HepG2 (cell line): Measurements from ENCODE around the gene IGF2. TPM values are rescaled to one million over a fixed set of nuclear protein-coding genes. Genes with fewer than 3 reads are reported as not detected.

ENCODE experiments used
- AGO2 ChIP-seq: fragments of 200-400 bp; formaldehyde crosslinking; optimal IDR thresholded peaks from 2 replicates; pipeline ENCODE3; 2017; ENCODE audit warnings: mild to moderate bottlenecking, low read depth, low read length, moderate library complexity
- BCL3 ChIP-seq: sonication (generic); formaldehyde crosslinking; IDR thresholded peaks from 2 replicates; pipeline ENCODE4 v1.5.1; 2020; ENCODE audit warnings: mild to moderate bottlenecking, missing genetic modification reagents, moderate library complexity
- BORCS8-MEF2B ChIP-seq: sonication (generic); formaldehyde crosslinking; IDR thresholded peaks from 2 replicates; pipeline ENCODE4 v1.8.0; 2022; ENCODE audit warnings: mild to moderate bottlenecking, missing genetic modification reagents
- DNMT3B ChIP-seq: conservative IDR thresholded peaks from 2 replicates; pipeline ENCODE4 v1.6.1; 2016; ENCODE audit warnings: missing biosample characterization, control low read depth
- EHMT2 ChIP-seq: fragments of 200-600 bp; sonication (generic); IDR thresholded peaks from 2 replicates; pipeline ENCODE4 v1.7.0; 2017; ENCODE audit warnings: antibody characterized with exemption, low read depth, low read length, borderline replicate concordance
- FLYWCH1 ChIP-seq: sonication (generic); formaldehyde crosslinking; IDR thresholded peaks from 2 replicates; pipeline ENCODE4 v1.8.1; 2023; ENCODE audit warnings: mild to moderate bottlenecking, missing genetic modification reagents
- HES4 ChIP-seq: sonication (generic); formaldehyde crosslinking; IDR thresholded peaks from 2 replicates; pipeline ENCODE4 v1.9.0; 2021; ENCODE audit warnings: mild to moderate bottlenecking, missing genetic modification reagents, borderline replicate concordance
- HMGA1 ChIP-seq: sonication (generic); formaldehyde crosslinking; conservative IDR thresholded peaks from 2 replicates; pipeline ENCODE4 v1.4.0; 2020; ENCODE audit warnings: missing genetic modification reagents
- HNRNPK ChIP-seq: fragments of 200-400 bp; formaldehyde crosslinking; IDR thresholded peaks from 2 replicates; pipeline ENCODE4 v1.6.1; 2018; ENCODE audit warnings: low read length, low read depth, moderate library complexity, mild to moderate bottlenecking; ENCODE audit not compliant: poor library complexity, severe bottlenecking
- HOXA9 ChIP-seq: sonication (generic); formaldehyde crosslinking; IDR thresholded peaks from 2 replicates; pipeline ENCODE4 v1.8.1; 2022; ENCODE audit warnings: missing genetic modification reagents, mild to moderate bottlenecking, moderate library complexity, borderline replicate concordance
- NR2F2 ChIP-seq: IDR thresholded peaks from 2 replicates; pipeline ENCODE4 v1.6.1; 2012; ENCODE audit warnings: low read depth, inconsistent platforms, borderline replicate concordance
- PHF20 ChIP-seq: sonication (generic); formaldehyde crosslinking; IDR thresholded peaks from 2 replicates; pipeline ENCODE4 v1.5.0; 2020; ENCODE audit warnings: mild to moderate bottlenecking, missing genetic modification reagents
- REXO4 ChIP-seq: sonication (generic); formaldehyde crosslinking; IDR thresholded peaks from 2 replicates; pipeline ENCODE4 v1.8.0; 2022; ENCODE audit warnings: missing genetic modification reagents, mild to moderate bottlenecking, borderline replicate concordance
- ZC3H13 ChIP-seq: sonication (generic); formaldehyde crosslinking; IDR thresholded peaks from 2 replicates; pipeline ENCODE4 v1.8.1; 2023; ENCODE audit warnings: mild to moderate bottlenecking, missing genetic modification reagents, moderate library complexity
- ZC3H4 ChIP-seq: sonication (generic); formaldehyde crosslinking; IDR thresholded peaks from 2 replicates; pipeline ENCODE4 v1.4.0; 2020; ENCODE audit warnings: missing genetic modification reagents, borderline replicate concordance
- ZMYM3 ChIP-seq: sonication (generic); formaldehyde crosslinking; IDR thresholded peaks from 2 replicates; pipeline ENCODE4 v1.5.1; 2020; ENCODE audit warnings: mild to moderate bottlenecking, missing genetic modification reagents
- ZNF160 ChIP-seq: sonication (generic); formaldehyde crosslinking; IDR thresholded peaks from 2 replicates; pipeline ENCODE4 v1.8.0; 2022; ENCODE audit warnings: mild to moderate bottlenecking, inconsistent platforms, missing genetic modification reagents
- ZNF251 ChIP-seq: sonication (generic); formaldehyde crosslinking; IDR thresholded peaks from 2 replicates; pipeline ENCODE4 v1.9.0; 2021; ENCODE audit warnings: mild to moderate bottlenecking, missing genetic modification reagents
- ZNF292 ChIP-seq: sonication (generic); formaldehyde crosslinking; IDR thresholded peaks from 2 replicates; pipeline ENCODE4 v1.8.1; 2022; ENCODE audit warnings: mild to moderate bottlenecking, low read depth, missing genetic modification reagents, borderline replicate concordance
- ZNF441 ChIP-seq: sonication (generic); formaldehyde crosslinking; IDR thresholded peaks from 2 replicates; pipeline ENCODE4 v1.7.0; 2021; ENCODE audit warnings: missing genetic modification reagents, borderline replicate concordance
- ZNF614 ChIP-seq: IDR thresholded peaks from 2 replicates; pipeline ENCODE4 v1.6.1; 2018; ENCODE audit warnings: missing biosample characterization, missing genetic modification reagents, inconsistent platforms, borderline replicate concordance
- ZNF670 ChIP-seq: sonication (generic); formaldehyde crosslinking; IDR thresholded peaks from 2 replicates; pipeline ENCODE4 v1.8.0; 2022; ENCODE audit warnings: mild to moderate bottlenecking, missing genetic modification reagents, borderline replicate concordance
- ZNF672 ChIP-seq: sonication (generic); formaldehyde crosslinking; IDR thresholded peaks from 2 replicates; pipeline ENCODE4 v1.8.1; 2022; ENCODE audit warnings: missing genetic modification reagents
- ZNF713 ChIP-seq: sonication (generic); formaldehyde crosslinking; IDR thresholded peaks from 2 replicates; pipeline ENCODE4 v1.4.0; 2020; ENCODE audit warnings: mild to moderate bottlenecking, missing genetic modification reagents
- polyA plus RNA-seq, 8 experiments: library from polyadenylated mRNA; depleted of rRNA in 3 of 8; stranded (reverse) in 7 of 8; unstranded in 1 of 8; fragments of >200 nt; fragmentation: Illumina TruSeq in 4 of 8; extraction: Trizol in 4 of 8; gene quantifications; 2 replicates each; pipeline versions ENCODE4 v1.2.1 to v1.2.3, GENCODE V29; 2011 to 2016; ENCODE audit warnings: low read depth in 4 of 8, missing spikeins in 1 of 8, mixed read lengths in 1 of 8; ENCODE audit not compliant: insufficient read depth in 1 of 8
- total RNA-seq, 5 experiments: library from RNA; depleted of rRNA; stranded (reverse); fragments of >200 nt; fragmentation: Illumina TruSeq; extraction: Trizol; gene quantifications; 2 replicates each; pipeline ENCODE4 v1.2.3, GENCODE V29; 2016; ENCODE audit warnings: low read depth in 1 of 5
- TF ChIP-seq, protein P1 (sequence below): sonication (generic); formaldehyde crosslinking; IDR thresholded peaks from 2 replicates; pipeline ENCODE4 v1.8.0; 2022; ENCODE audit warnings: mild to moderate bottlenecking, missing genetic modification reagents, moderate library complexity
- TF ChIP-seq, protein P2 (sequence below): sonication (generic); formaldehyde crosslinking; IDR thresholded peaks from 2 replicates; pipeline ENCODE4 v1.5.1; 2020; ENCODE audit warnings: missing genetic modification reagents, mild to moderate bottlenecking, borderline replicate concordance
- TF ChIP-seq, protein P3 (sequence below): sonication (generic); formaldehyde crosslinking; IDR thresholded peaks from 2 replicates; pipeline ENCODE4 v1.4.0; 2020; ENCODE audit warnings: mild to moderate bottlenecking, low read depth, missing genetic modification reagents

Gene IGF2
- total and polyA plus RNA-seq, 2 of the 13 experiments (the other 11 are each of a cell fraction or from before 2014, with no cell fraction given): 79.1 to 254 TPM

- TF ChIP-seq ZNF292 (CRISPR knock-in tag) (no peak), BCL3 (no peak), ZNF441 (no peak; the same call in 1 of the 2 replicates), AGO2 (peak; percentile 15), EHMT2 (no peak), PHF20 (CRISPR knock-in tag) (no peak), ZNF670 (CRISPR knock-in tag) (peak; percentile 73; the same call in 1 of the 2 replicates), ZNF251 (CRISPR knock-in tag) (no peak), ZC3H13 (CRISPR knock-in tag) (peak; percentile 21; the same call in 1 of the 2 replicates), BORCS8-MEF2B (peak; percentile 42; the same call in 1 of the 2 replicates), ZNF160 (no peak; the same call in 1 of the 2 replicates), REXO4 (no peak), ZNF672 (CRISPR knock-in tag) (no peak), ZNF614 (CRISPR knock-in tag) (no peak), NR2F2 (no peak), HNRNPK (peak; percentile 81), HES4 (no peak), ZC3H4 (CRISPR knock-in tag) (no peak), FLYWCH1 (CRISPR knock-in tag) (peak; percentile 49; the same call in 1 of the 2 replicates), ZNF713 (no peak), ZMYM3 (no peak), DNMT3B (no peak), HOXA9 (CRISPR knock-in tag) (0 out of 2 replicates have a peak, but pooled peaks have one; percentile 6), HMGA1 (CRISPR knock-in tag) (no peak)
- TF ChIP-seq, protein P1, sequence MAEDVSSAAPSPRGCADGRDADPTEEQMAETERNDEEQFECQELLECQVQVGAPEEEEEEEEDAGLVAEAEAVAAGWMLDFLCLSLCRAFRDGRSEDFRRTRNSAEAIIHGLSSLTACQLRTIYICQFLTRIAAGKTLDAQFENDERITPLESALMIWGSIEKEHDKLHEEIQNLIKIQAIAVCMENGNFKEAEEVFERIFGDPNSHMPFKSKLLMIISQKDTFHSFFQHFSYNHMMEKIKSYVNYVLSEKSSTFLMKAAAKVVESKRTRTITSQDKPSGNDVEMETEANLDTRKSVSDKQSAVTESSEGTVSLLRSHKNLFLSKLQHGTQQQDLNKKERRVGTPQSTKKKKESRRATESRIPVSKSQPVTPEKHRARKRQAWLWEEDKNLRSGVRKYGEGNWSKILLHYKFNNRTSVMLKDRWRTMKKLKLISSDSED: 0 out of 2 replicates have a peak, but pooled peaks have one; percentile 69
- TF ChIP-seq, protein P2, sequence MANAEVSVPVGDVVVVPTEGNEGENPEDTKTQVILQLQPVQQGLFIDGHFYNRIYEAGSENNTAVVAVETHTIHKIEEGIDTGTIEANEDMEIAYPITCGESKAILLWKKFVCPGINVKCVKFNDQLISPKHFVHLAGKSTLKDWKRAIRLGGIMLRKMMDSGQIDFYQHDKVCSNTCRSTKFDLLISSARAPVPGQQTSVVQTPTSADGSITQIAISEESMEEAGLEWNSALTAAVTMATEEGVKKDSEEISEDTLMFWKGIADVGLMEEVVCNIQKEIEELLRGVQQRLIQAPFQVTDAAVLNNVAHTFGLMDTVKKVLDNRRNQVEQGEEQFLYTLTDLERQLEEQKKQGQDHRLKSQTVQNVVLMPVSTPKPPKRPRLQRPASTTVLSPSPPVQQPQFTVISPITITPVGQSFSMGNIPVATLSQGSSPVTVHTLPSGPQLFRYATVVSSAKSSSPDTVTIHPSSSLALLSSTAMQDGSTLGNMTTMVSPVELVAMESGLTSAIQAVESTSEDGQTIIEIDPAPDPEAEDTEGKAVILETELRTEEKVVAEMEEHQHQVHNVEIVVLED (CRISPR knock-in tag): no peak
- TF ChIP-seq, protein P3, sequence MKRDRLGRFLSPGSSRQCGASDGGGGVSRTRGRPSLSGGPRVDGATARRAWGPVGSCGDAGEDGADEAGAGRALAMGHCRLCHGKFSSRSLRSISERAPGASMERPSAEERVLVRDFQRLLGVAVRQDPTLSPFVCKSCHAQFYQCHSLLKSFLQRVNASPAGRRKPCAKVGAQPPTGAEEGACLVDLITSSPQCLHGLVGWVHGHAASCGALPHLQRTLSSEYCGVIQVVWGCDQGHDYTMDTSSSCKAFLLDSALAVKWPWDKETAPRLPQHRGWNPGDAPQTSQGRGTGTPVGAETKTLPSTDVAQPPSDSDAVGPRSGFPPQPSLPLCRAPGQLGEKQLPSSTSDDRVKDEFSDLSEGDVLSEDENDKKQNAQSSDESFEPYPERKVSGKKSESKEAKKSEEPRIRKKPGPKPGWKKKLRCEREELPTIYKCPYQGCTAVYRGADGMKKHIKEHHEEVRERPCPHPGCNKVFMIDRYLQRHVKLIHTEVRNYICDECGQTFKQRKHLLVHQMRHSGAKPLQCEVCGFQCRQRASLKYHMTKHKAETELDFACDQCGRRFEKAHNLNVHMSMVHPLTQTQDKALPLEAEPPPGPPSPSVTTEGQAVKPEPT (CRISPR knock-in tag): no peak
Measured at GRCh38 chr11:2136952-2137201, 2.3 kb downstream of the IGF2 start (continued).
